ENCODE measurements around the gene FSD1. TPM values are rescaled to one million over a fixed set of nuclear protein-coding genes. Genes with fewer than 3 reads are reported as not detected.

Gene FSD1
- total and polyA plus RNA-seq, 2 donors = 0.49 to 1.6 TPM

- no peaks in the 10 kb centered on the region for H3K36me3 ChIP-seq (ENCODE audit: insufficient read depth)
- WGBS = 94% methylated on average over 9 of the region's 9 CpGs
- H3K4me1 ChIP-seq (ENCODE audit: insufficient read depth) = no peaks in the 10 kb centered on the region
- H3K4me3 ChIP-seq (ENCODE audit: low read depth, low read length) = no peak overlapping the region
- DNase-seq (ENCODE audit: extremely low spot score) = no peak
- no peak overlapping the region for H3K27ac ChIP-seq (ENCODE audit: low read depth)
Observed at GRCh38 chr19:4350726-4351125, 46.3 kb downstream of the FSD1 start.

- H3K4me1 ChIP-seq (ENCODE audit: insufficient read depth) = no peaks in the 10 kb centered on the region
- no peaks in the 10 kb centered on the region for H3K36me3 ChIP-seq (ENCODE audit: insufficient read depth)
- H3K27ac ChIP-seq (ENCODE audit: low read depth) = no peak overlapping the region
- DNase-seq (ENCODE audit: extremely low spot score) = no peak
- WGBS = 32% methylated on average over 9 of the region's 9 CpGs
- no peak overlapping the region for H3K4me3 ChIP-seq (ENCODE audit: low read depth, low read length)
Observed at GRCh38 chr19:4352701-4353121, 48.3 kb downstream of the FSD1 start.

- no peaks in the 10 kb centered on the region for H3K36me3 ChIP-seq (ENCODE audit: insufficient read depth)
- H3K4me1 ChIP-seq (ENCODE audit: insufficient read depth) = no peaks in the 10 kb centered on the region
- 87% methylated on average over 12 of the region's 12 CpGs for WGBS
- no peak overlapping the region for H3K27ac ChIP-seq (ENCODE audit: low read depth)
- no peak overlapping the region for H3K4me3 ChIP-seq (ENCODE audit: low read depth, low read length)
- DNase-seq (ENCODE audit: extremely low spot score) = no peak
Observed at GRCh38 chr19:4354282-4354681, 49.9 kb downstream of the FSD1 start.

GRCh38 chr19:4354897-4355296, 50.5 kb downstream of the FSD1 start:
- 82% methylated on average over 17 of the region's 17 CpGs for WGBS

GRCh38 chr19:4357095-4357797, 52.8 kb downstream of the FSD1 start:
- Histone ChIP-seq H3K36me3 (ENCODE audit: insufficient read depth) (peaks cover 3% of the 10 kb centered on the region), H3K4me1 (ENCODE audit: insufficient read depth) (no peaks in the 10 kb centered on the region), H3K4me3 (ENCODE audit: low read depth, low read length) (no peak overlapping the region), H3K27ac (ENCODE audit: low read depth) (no peak overlapping the region)
- 79% methylated on average over 23 of the region's 23 CpGs for WGBS
- no peak for DNase-seq (ENCODE audit: extremely low spot score)

More at GRCh38 chr19:4354897-4355296, 50.5 kb downstream of the FSD1 start:
- no peaks in the 10 kb centered on the region for H3K36me3 ChIP-seq (ENCODE audit: insufficient read depth)
- no peak overlapping the region for H3K27ac ChIP-seq (ENCODE audit: low read depth)
- H3K4me3 ChIP-seq (ENCODE audit: low read depth, low read length) = no peak overlapping the region
- no peaks in the 10 kb centered on the region for H3K4me1 ChIP-seq (ENCODE audit: insufficient read depth)
- no peak for DNase-seq (ENCODE audit: extremely low spot score)

GRCh38 chr19:4357921-4358326, 53.5 kb downstream of the FSD1 start:
- Histone ChIP-seq H3K4me3 (ENCODE audit: low read depth, low read length) (no peak overlapping the region), H3K27ac (ENCODE audit: low read depth) (no peak overlapping the region), H3K36me3 (ENCODE audit: insufficient read depth) (peaks cover 3% of the 10 kb centered on the region), H3K4me1 (ENCODE audit: insufficient read depth) (no peaks in the 10 kb centered on the region)
- no peak for DNase-seq (ENCODE audit: extremely low spot score)
- WGBS = 88% methylated on average over 16 of the region's 16 CpGs

GRCh38 chr19:4358709-4359626, 54.6 kb downstream of the FSD1 start:
- Histone ChIP-seq H3K27ac (ENCODE audit: low read depth) (no peak overlapping the region), H3K4me1 (ENCODE audit: insufficient read depth) (no peaks in the 10 kb centered on the region), H3K4me3 (ENCODE audit: low read depth, low read length) (no peak overlapping the region), H3K36me3 (ENCODE audit: insufficient read depth) (peaks cover 3% of the 10 kb centered on the region)
- 83% methylated on average over 25 of the region's 25 CpGs for WGBS
- DNase-seq (ENCODE audit: extremely low spot score) = no peak

- peaks cover 3% of the 10 kb centered on the region for H3K36me3 ChIP-seq (ENCODE audit: insufficient read depth)
- DNase-seq (ENCODE audit: extremely low spot score) = no peak
- no peak overlapping the region for H3K27ac ChIP-seq (ENCODE audit: low read depth)
- H3K4me3 ChIP-seq (ENCODE audit: low read depth, low read length) = no peak overlapping the region
- no peaks in the 10 kb centered on the region for H3K4me1 ChIP-seq (ENCODE audit: insufficient read depth)
- 74% methylated on average over 13 of the region's 13 CpGs for WGBS
Observed at GRCh38 chr19:4359627-4360000, 55.2 kb downstream of the FSD1 start.

- no peak overlapping the region for H3K4me3 ChIP-seq (ENCODE audit: low read depth, low read length)
- 48% methylated on average over 9 of the region's 9 CpGs for WGBS
- DNase-seq (ENCODE audit: extremely low spot score) = no peak
- H3K4me1 ChIP-seq (ENCODE audit: insufficient read depth) = no peaks in the 10 kb centered on the region
- H3K27ac ChIP-seq (ENCODE audit: low read depth) = no peak overlapping the region
- H3K36me3 ChIP-seq (ENCODE audit: insufficient read depth) = peaks cover 3% of the 10 kb centered on the region
Observed at GRCh38 chr19:4360081-4360569, 55.7 kb downstream of the FSD1 start.

- WGBS = 48% methylated on average over 12 of the region's 12 CpGs
- no peak for DNase-seq (ENCODE audit: extremely low spot score)
- Histone ChIP-seq H3K36me3 (ENCODE audit: insufficient read depth) (peaks cover 3% of the 10 kb centered on the region), H3K27ac (ENCODE audit: low read depth) (no peak overlapping the region), H3K4me1 (ENCODE audit: insufficient read depth) (no peaks in the 10 kb centered on the region), H3K4me3 (ENCODE audit: low read depth, low read length) (no peak overlapping the region)
Observed at GRCh38 chr19:4360641-4361151, 56.3 kb downstream of the FSD1 start.

GRCh38 chr19:4361152-4362046, 57.0 kb downstream of the FSD1 start:
- DNase-seq (ENCODE audit: extremely low spot score) = no peak
- H3K4me1 ChIP-seq (ENCODE audit: insufficient read depth) = no peaks in the 10 kb centered on the region
- no peak overlapping the region for H3K4me3 ChIP-seq (ENCODE audit: low read depth, low read length)
- H3K36me3 ChIP-seq (ENCODE audit: insufficient read depth) = peaks cover 3% of the 10 kb centered on the region
- peak overlapping the region; percentile 44 for H3K27ac ChIP-seq (ENCODE audit: low read depth)
- 74% methylated on average over 50 of the region's 50 CpGs for WGBS

GRCh38 chr19:4362101-4362828, 57.9 kb downstream of the FSD1 start:
- no peak for DNase-seq (ENCODE audit: extremely low spot score)
- H3K27ac ChIP-seq (ENCODE audit: low read depth) = no peak overlapping the region
- no peaks in the 10 kb centered on the region for H3K4me1 ChIP-seq (ENCODE audit: insufficient read depth)
- H3K36me3 ChIP-seq (ENCODE audit: insufficient read depth) = peaks cover 3% of the 10 kb centered on the region
- WGBS = 84% methylated on average over 32 of the region's 32 CpGs
- no peak overlapping the region for H3K4me3 ChIP-seq (ENCODE audit: low read depth, low read length)
